NCI-H82 (cell line): ENCODE results near the gene PIGR.
"Not testable (repeated sequence)": the region's sequence is repeated elsewhere in the genome, so short reads cannot be mapped to it uniquely, and the experiment has no call there.

Experiments used
- DNase-seq: peaks from one replicate; lab custom pipeline; 2025; lab: John Stamatoyannopoulos, UW

PIGR gene

GRCh38 chr1:206932177-206932576 is 14.1 kb downstream of the PIGR start:
- no peak for DNase-seq

GRCh38 chr1:206931709-206932108 is 14.6 kb downstream of the PIGR start:
- DNase-seq, result no peak

GRCh38 chr1:206930210-206930798 is 16.0 kb downstream of the PIGR start:
- DNase-seq, result no peak

DNA sequence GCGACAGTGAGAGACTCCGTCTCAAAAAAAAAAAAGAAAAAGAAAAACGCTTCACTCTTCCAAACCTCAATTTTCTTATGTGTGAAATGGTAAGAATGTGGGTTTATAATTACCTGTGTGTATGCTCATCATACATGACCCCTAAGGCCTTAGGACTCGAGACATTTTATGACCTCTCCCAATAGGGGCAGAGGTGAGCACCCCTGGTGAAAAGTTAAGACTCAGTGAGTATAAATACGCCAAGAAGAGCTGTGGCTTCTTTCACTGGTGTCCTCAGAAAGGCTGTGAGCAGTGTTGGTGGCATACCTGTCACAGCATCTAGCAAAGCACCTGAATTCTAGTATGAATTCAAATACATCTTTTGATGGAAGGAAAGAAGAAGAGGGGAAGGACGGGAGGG is 16.7 kb downstream of the PIGR start:
- DNase-seq, result no peak

- DNase-seq, result no peak
Measured at GRCh38 chr1:206926286-206926685, 20.0 kb downstream of the PIGR start.

DNA sequence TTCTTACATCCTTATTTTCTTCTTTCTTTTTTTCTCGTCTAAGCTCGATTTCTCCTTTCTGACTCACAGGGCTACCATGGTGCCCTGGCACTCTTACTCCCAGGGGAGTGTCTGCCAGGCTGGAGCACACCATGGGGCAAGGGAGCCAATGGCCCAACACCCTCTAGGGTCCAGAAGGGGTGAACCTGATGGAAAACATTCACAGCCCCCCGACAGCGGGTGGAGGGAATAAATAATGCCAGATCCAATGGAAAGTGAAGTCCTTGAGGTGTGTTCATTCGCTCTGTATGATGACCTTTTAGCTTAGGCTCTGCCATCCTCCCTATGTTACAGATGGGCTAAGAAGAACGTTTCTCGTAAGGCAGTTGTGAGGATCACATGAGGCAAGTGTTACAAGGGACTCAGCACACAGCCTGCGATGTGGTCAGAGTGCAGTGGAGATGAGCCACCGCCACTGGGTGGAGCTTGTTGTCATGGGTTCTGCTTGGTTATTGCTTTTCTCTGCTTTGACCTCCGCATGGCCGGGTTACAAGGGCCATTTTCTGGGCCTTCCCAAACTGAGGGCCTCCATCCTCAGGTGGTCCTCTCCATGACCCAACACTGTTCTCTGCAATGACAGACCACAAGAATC is 21.0 kb downstream of the PIGR start:
- DNase-seq, result peak; percentile 42

DNA sequence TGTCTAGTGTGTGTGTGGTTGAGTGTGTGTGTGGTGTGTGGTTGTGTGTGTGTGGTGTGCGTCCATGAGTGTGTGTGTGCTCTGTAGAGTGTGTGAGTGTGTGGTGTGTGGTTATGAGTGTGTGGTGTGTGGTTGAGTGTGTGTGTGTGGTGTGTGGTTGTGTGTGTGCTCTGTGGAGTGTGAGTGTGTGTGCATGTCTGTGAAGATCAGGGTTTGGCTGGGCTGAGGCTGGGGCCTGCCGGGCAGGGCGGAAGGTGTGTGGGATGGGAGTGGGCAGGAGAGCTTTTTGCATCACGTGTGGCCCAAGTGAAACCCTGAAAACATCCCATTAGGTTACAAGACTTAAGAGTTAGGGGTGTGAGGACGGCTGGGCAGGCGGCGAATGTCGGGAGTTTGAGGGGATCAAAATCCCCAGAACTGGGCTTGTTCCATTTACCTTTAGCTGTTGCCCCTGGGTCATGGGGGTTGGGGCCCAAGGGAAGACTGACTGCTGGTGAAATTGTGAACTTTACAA is 21.6 kb downstream of the PIGR start:
- no peak for DNase-seq

DNA sequence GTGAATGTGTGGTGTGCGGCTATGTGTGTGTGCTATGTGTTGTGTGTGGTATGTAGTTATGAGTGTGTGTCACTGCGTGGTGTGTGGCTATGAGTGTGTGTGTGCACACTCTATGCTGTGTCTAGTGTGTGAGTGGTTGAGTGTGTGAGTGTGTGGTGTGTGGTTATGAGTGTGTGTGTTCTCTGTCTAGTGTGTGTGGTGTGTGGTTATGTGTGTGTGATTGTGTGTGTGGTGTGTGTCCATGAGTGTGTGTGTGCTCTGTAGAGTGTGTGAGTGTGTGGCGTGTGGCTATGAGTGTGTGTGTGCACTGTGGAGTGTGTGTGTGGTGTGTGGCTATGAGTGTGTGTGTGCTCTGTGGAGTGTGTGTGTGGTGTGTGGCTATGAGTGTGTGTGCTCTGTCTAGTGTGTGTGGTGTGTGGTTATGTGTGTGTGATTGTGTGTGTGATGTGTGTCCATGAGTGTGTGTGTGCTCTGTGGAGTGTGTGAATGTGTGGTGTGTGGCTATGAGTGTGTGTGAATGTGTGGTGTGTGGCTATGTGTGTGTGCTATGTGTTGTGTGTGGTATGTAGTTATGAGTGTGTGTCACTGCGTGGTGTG is 22.2 kb downstream of the PIGR start:
- not testable (repeated sequence) for DNase-seq

DNA sequence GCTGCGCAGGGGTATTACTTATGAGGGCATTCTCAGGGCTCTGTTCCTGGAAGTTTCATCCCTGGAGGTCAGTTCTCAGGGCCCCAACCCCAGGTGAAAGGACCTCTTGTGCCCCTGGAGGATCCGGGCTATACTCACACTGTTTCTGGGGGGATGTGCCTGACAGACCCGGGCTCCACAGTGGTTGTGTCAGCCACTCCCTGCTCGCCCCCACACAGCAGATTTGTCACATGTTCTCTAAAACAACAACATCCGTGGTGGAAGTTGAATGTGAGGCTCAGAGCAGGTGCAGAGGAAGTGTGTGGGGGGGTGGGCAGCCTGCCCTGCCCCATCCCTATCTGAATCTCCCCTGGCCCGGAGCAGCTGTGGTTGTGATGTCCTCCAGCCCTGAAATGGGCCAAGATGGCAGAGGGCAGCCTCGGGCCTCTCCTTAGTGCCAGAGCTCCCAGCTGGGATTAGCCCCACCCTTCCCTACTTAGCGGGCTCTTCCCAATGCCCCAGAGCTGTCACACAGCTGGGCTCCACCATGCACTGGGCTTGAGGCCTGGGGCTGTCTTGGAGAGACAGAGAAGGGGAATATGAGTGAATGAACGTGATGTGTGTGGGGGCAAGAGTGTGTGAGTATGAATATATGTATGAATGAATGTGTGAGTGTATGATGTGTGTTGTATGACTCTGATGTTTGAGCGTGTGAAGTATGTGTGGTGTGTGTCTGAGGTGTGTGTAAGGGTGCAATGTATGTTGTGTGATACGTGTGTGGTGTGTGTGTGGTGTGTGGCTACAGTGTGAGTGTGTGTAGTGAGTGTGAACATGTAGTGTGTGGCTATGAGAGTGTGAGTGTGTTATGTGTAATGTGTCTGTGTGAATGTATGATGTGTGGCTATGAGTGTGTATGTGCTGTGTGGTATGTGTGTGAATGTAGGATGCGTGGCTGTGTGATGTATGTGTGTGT is 23.0 kb downstream of the PIGR start:
- no peak for DNase-seq

DNA sequence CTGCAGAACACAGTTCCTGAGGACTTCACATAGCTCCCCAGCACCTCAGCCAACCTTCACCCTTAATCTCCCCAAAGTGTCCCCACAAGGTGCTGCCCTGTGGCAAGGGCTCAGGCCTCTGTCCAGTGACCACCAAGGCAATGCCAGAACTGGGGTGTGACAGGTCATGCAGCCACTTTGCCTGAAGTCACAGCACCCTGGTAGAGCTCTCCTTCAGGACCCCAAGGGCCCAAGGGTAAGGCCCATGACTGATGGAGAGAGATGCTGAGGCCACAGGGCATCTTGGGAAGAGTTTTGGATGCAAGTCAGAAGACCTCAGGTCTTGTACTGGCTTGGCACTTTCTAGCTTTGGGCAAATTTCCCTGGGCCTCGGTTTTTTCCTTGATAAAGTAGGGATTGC is 23.7 kb downstream of the PIGR start:
- no peak for DNase-seq

GRCh38 chr1:206921772-206922265 is 24.4 kb downstream of the PIGR start, which contains the start of gene FCMR:
Gene FCMR (minus strand): TSS chr1:206921941. CDS start chr1:206921854, 87 bp downstream.
- DNase-seq, result no peak

- no peak for DNase-seq
Measured at GRCh38 chr1:206918076-206918475, 28.2 kb downstream of the PIGR start.

DNA sequence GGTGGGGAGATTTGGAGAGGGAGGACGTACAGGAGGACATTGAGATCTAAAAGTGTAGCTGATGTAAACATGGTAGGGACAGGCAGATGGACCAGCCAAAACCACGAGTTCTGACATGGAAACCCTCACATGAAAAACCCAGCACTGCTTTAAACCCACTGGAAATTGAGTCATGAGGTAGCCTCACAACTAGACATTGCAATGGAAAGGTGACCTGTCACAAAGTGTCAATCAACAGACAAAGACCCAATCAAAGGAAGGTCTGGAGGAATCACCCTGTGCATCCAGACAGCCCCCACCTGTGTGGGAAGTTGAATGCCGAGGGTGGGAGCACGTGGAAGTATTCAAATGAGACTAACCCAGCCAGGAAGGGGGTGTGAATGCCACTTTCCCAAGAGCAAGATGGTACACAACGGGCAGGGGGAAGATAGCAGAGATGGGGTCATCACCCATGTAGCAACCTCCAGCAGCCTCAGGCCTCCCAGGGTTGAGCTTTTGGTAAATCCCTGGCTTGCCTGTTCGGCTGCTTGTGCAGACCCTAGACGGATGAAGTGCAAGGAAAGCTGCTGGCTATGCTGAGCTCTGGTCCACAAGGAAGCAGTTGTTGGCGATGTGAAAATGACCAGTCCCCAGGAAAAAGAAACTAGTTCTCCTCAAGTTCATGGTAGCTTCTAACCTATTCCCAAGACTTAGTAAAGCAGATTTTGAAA is 30.1 kb downstream of the PIGR start:
- DNase-seq, result no peak

DNA sequence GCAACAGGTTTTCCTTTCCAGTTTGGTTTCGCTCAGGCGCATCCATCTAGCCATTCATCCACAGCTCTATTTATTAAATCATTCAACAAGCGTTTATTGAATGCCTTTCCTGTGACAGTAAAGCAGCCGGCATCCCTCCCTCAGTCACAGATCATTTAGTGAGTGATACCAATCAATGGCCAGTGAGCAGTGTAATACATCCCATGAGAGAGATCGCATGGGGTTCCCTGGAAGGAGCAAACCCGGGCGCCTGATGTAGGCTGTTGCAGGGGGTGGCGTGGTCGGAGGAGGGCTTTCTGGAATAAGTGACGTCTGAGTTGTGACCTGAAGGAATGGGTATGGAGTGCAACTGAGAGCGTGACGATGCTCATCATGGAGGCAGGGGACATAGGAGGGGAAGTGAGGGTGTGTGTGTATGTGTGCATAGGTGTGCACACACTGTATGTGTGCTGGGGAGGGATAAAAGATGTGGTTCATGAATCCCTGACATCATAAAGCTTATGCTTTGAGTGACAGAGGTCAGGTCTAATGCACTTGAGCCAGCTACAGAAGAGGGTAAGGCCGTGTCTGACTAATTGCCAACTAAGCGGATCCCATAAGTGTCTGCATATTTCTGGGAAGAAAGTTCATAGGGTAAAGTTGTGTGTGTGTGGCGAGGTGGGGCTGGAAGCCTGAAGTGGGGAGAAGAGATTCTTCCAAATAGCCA is 31.1 kb downstream of the PIGR start:
- no peak for DNase-seq

GRCh38 chr1:206913766-206914537 is 32.3 kb downstream of the PIGR start:
- DNase-seq, result no peak

DNA sequence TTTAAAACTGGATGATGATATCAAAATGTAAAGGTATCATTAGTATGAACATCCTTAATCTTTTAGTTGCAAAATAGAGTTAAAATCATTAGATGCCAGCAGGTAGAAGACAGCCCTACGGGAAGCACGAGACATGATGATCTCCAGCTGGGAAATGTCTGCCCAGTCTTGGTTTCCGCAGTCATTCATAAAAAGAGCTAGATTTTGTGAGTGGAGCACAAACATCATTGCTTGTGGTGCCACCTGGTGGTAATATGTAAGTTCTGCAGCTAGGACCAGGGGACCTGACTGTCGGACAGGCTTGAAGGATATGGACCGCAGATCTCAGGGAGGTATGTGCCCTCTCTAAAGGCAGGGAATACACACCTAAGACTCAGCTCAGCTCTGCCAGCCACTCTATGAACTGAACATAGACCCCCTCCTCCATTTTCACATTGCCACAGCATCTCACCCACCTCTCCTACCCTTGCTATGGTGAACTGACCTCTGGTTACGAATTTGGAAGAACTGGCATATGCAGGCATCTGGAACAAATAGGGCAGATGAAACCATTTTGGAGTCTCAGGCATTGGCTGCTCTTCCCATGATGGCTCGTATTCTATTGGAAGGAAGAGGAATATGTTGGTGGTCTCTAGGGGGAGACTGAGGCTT is 33.7 kb downstream of the PIGR start:
- DNase-seq, result peak; percentile 90

- DNase-seq, result peak; percentile 63
Measured at GRCh38 chr1:206911064-206911663, 35.1 kb downstream of the PIGR start.

DNA sequence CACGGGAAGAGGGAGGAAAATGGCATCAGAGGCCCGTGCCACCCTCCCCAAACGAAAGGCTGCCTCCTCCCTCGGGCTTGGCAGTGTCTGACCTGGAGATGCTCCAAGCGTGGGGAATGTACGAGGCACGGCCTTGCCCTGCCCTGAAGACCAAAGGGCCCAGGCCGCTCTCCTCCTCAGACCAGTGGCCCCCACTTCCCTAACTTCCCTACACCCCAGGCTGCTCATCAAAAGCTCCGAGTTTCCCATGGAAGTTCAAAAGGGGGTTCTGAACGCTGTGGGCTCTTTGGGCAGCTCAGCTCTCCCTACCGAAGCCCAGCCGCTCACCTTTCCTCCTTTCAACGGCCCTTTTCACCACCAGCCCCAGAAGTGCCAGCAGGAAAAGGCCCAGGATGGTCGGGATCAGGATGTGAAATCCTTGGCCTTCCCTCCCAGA is 36.4 kb downstream of the PIGR start:
- no peak for DNase-seq
